ENCODE results near the gene MGLL.

GRCh38 chr3:127677541-127678314 is 144.6 kb downstream of the MGLL start:
- TF ChIP-seq POLR2AphosphoS5 (IDR thresholded peaks at IDR 0.05) (no peak), CTCF (IDR thresholded peaks at IDR 0.05) (no peak), POLR2A (IDR thresholded peaks at IDR 0.05) (no peak)
